CD4-positive, alpha-beta T cell (primary cell): ENCODE measurements around the gene SEL1L3. TPM values are rescaled to one million over a fixed set of nuclear protein-coding genes. Genes with fewer than 3 reads are reported as not detected.

Source experiments
- ATAC-seq: fragments of 200-7000 bp; cut with Tn5 transposase; one replicate; pipeline ENCODE4 v1.10.0; 2022; ENCODE audit warnings: mild to moderate bottlenecking; ENCODE audit not compliant: poor library complexity
- CTCF ChIA-PET: fragments of 350-600 bp; sonication (Branson Sonifier 250); formaldehyde crosslinking; loops from one replicate; lab custom pipeline; 2021; ENCODE audit warnings: antibody characterized with exemption, inconsistent platforms; lab: Charles Lee
- POLR2A ChIA-PET: fragments of 350-600 bp; sonication (Branson Sonifier 250); formaldehyde crosslinking; loops from one replicate; lab custom pipeline; 2021; ENCODE audit warnings: antibody characterized with exemption, inconsistent platforms; lab: Charles Lee
- DNase-seq, 14 experiments: peaks; one replicate each; pipeline ENCODE4 v3.0.0-alpha.2; 2013 to 2020; ENCODE audit warnings: mixed read lengths in 2 of 14
- H3K27ac ChIP-seq, 2 donors: one replicate each; pipeline versions ENCODE4 v1.5.1 to v1.7.0; 2013; ENCODE audit warnings: low read length in 2 of 2, low read depth in 1 of 2, mild to moderate bottlenecking in 1 of 2
- H3K27me3 ChIP-seq, 2 experiments: 1 replicate in 1 of 2; 2 replicates in 1 of 2; pipeline versions ENCODE4 v1.6.1 to v1.7.0; 2013; ENCODE audit warnings: low read length in 2 of 2, control low read depth in 1 of 2, mild to moderate bottlenecking in 1 of 2, moderate library complexity in 1 of 2; ENCODE audit not compliant: insufficient read depth in 2 of 2, control insufficient read depth in 1 of 2
- H3K36me3 ChIP-seq: one replicate; pipeline ENCODE4 v1.6.1; 2013; ENCODE audit warnings: low read length, control low read depth; ENCODE audit not compliant: insufficient read depth
- H3K4me1 ChIP-seq: one replicate; pipeline ENCODE4 v1.6.1; 2013; ENCODE audit warnings: low read length, control low read depth; ENCODE audit not compliant: insufficient read depth
- H3K4me3 ChIP-seq: one replicate; pipeline ENCODE4 v1.5.1; 2013; ENCODE audit warnings: mild to moderate bottlenecking, low read length, moderate library complexity
- H3K9me3 ChIP-seq, 2 experiments: 1 replicate in 1 of 2; 2 replicates in 1 of 2; pipeline versions ENCODE4 v1.6.1 to v1.7.0; 2013; ENCODE audit warnings: low read length in 2 of 2, mild to moderate bottlenecking in 2 of 2, control low read depth in 1 of 2, moderate library complexity in 1 of 2; ENCODE audit not compliant: control insufficient read depth in 1 of 2, insufficient read depth in 1 of 2
- H3K27ac Mint-ChIP-seq: one replicate; pipeline ENCODE4 v1.8.0; 2020; ENCODE audit warnings: mixed read lengths
- H3K27me3 Mint-ChIP-seq: one replicate; pipeline ENCODE4 v1.8.0; 2021; ENCODE audit warnings: mixed read lengths
- H3K36me3 Mint-ChIP-seq: one replicate; pipeline ENCODE4 v1.8.0; 2021; ENCODE audit warnings: low read depth, mixed read lengths
- H3K4me1 Mint-ChIP-seq: one replicate; pipeline ENCODE4 v1.8.0; 2021; ENCODE audit warnings: low read depth, mixed read lengths
- H3K4me3 Mint-ChIP-seq: one replicate; pipeline ENCODE4 v1.8.0; 2020; ENCODE audit warnings: mild to moderate bottlenecking, mixed read lengths
- H3K9me3 Mint-ChIP-seq: one replicate; pipeline ENCODE4 v1.8.0; 2020; ENCODE audit warnings: mixed read lengths
- intact Hi-C, 2 experiments: fragments of 100-400 bp; cut with DNase I in 1 of 2; cut with micrococcal nuclease in 1 of 2; formaldehyde crosslinking; loops; one replicate each; pipeline versions ENCODE4 v1.15.1 to v1.9.0; 2023 to 2025; cut with DNase I, micrococcal nuclease
- total RNA-seq, 174 experiments: library from RNA in 2 of 174; stranded (reverse) in 2 of 174; gene quantifications; one replicate each; pipeline ENCODE4 v1.2.3 and lab custom pipeline; 2021 to 2026
- TF ChIP-seq, protein P1 (sequence below): fragments of 200-600 bp; IDR thresholded peaks from one replicate; pipeline ENCODE4 v1.8.0; 2022; ENCODE audit warnings: antibody characterized with exemption, mild to moderate bottlenecking

SEL1L3 gene
- total RNA-seq, 2 experiments from 2014 or later, result 34.9 to 36.5 TPM

DNA sequence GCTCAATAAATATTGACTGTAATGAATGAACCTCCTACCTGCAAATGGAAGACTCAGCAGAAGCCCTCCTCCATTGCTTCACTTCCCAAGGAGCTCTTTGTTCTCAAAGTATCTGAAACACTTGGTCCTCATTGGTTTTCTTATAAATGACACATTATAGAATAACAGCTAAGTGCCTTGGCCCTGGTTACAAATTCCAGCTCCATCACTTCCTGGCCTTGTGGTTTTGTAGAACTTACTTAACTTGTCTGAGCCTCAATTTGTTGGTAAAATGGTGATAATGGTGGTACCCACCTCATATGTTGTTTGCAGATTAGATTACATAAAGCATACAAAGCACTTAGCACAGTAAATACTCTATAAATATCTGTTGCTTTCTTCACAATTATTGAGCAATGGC lies 26.0 kb upstream of the SEL1L3 start:
- no peaks in the 10 kb centered on the region for H3K27me3 Mint-ChIP-seq
- Histone ChIP-seq H3K27me3 (no peaks in the 10 kb centered on the region), H3K36me3 (no peaks in the 10 kb centered on the region), H3K4me1 (no peaks in the 10 kb centered on the region), H3K9me3 (no peaks in the 10 kb centered on the region), H3K4me3 (no peak overlapping the region), H3K27ac (no peak overlapping the region)
- no peaks in the 10 kb centered on the region for H3K4me1 Mint-ChIP-seq
- TF ChIP-seq, protein P1, sequence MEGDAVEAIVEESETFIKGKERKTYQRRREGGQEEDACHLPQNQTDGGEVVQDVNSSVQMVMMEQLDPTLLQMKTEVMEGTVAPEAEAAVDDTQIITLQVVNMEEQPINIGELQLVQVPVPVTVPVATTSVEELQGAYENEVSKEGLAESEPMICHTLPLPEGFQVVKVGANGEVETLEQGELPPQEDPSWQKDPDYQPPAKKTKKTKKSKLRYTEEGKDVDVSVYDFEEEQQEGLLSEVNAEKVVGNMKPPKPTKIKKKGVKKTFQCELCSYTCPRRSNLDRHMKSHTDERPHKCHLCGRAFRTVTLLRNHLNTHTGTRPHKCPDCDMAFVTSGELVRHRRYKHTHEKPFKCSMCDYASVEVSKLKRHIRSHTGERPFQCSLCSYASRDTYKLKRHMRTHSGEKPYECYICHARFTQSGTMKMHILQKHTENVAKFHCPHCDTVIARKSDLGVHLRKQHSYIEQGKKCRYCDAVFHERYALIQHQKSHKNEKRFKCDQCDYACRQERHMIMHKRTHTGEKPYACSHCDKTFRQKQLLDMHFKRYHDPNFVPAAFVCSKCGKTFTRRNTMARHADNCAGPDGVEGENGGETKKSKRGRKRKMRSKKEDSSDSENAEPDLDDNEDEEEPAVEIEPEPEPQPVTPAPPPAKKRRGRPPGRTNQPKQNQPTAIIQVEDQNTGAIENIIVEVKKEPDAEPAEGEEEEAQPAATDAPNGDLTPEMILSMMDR, result no peak
- DNase-seq, result no peak
- H3K4me3 Mint-ChIP-seq, result no peak overlapping the region
- no peak overlapping the region for H3K27ac Mint-ChIP-seq
- H3K36me3 Mint-ChIP-seq, result no peaks in the 10 kb centered on the region
- ChIA-PET POLR2A (no interaction called here), CTCF (no interaction called here)
- H3K9me3 Mint-ChIP-seq, result no peaks in the 10 kb centered on the region
- intact Hi-C loops, result no loop called here
- no peak for ATAC-seq

GRCh38 chr4:25884031-25884782 lies 21.4 kb upstream of the SEL1L3 start:
- POLR2A ChIA-PET, result no interaction called here
- H3K36me3 ChIP-seq, result no peaks in the 10 kb centered on the region
- Mint-ChIP-seq H3K4me1 (no peaks in the 10 kb centered on the region), H3K27me3 (peaks cover 4% of the 10 kb centered on the region), H3K9me3 (no peaks in the 10 kb centered on the region), H3K4me3 (no peak overlapping the region), H3K27ac (no peak overlapping the region), H3K36me3 (no peaks in the 10 kb centered on the region)
- no peaks in the 10 kb centered on the region for H3K27me3 ChIP-seq
- CTCF ChIA-PET, result no interaction called here
- TF ChIP-seq, protein P1, result no peak
- DNase-seq (peak in 1 of 14 experiments; percentile 13), ATAC-seq (no peak)
- no peak overlapping the region for H3K27ac ChIP-seq
- H3K9me3 ChIP-seq, result no peaks in the 10 kb centered on the region
- no peak overlapping the region for H3K4me3 ChIP-seq
- no peaks in the 10 kb centered on the region for H3K4me1 ChIP-seq
- intact Hi-C loops, result no loop called here

DNA sequence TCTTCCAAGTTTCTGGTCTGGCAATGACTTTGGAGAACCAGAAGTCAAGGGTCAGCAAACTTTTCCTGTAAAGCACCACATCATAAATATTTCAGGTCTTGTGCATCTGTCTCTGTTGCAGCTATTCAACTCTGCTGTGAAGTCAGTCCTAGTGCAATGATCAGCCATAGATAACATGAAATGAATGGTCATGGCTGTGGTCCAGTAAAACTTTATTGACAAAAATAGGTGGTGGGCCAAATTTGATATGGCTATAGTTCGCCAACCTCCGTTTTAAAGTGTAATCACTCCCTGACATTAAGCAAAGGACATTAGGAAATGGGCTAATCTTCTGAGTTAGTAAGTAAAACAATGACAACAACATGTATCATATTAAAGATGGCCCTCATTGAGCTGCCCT lies 20.8 kb upstream of the SEL1L3 start:
- TF ChIP-seq, protein P1, result no peak
- ChIA-PET CTCF (no interaction called here), POLR2A (no interaction called here)
- ATAC-seq (no peak), DNase-seq (no peak)
- no peaks in the 10 kb centered on the region for H3K9me3 Mint-ChIP-seq
- Histone ChIP-seq H3K4me3 (no peak overlapping the region), H3K36me3 (no peaks in the 10 kb centered on the region), H3K4me1 (no peaks in the 10 kb centered on the region), H3K27me3 (no peaks in the 10 kb centered on the region), H3K27ac (no peak overlapping the region), H3K9me3 (no peaks in the 10 kb centered on the region)
- intact Hi-C loops, result no loop called here
- no peak overlapping the region for H3K4me3 Mint-ChIP-seq
- H3K27me3 Mint-ChIP-seq, result peaks cover 4% of the 10 kb centered on the region
- H3K36me3 Mint-ChIP-seq, result no peaks in the 10 kb centered on the region
- H3K4me1 Mint-ChIP-seq, result no peaks in the 10 kb centered on the region
- H3K27ac Mint-ChIP-seq, result no peak overlapping the region
